ENCODE measurements around the gene SERPINI1.

SERPINI1 gene

DNA sequence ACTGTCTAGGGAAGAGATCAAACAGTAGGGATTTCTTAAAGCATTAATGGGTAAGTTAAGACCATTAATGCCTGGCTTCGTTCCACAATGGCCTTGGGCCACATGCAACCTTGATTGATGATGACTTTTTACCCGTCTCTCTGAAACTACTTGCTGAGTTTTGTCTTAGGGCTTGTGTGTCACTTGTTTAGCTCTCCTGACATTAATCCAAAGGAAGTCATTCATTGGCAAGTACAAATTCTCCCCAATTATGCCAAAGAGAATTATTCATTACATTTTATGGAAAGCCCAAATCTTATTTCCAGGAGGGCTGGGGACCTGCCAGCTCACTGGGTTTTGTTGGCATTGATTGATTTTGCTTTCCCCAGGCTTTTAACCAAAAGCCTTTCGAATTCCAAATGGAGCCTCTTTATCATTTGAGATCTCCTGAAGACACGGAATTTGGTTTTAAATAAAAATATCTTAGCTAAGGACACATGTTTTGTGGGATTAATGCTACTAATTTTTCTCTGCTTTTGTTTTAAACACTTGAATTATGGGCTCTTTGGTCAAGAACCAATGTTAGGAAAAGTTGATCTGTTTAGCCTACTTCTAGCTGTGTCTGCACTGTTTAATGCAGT is 40.7 kb downstream of the SERPINI1 start:
- CTCF ChIA-PET: no interaction called here
- DNase-seq (ENCODE audit: low spot score): no peak

DNA sequence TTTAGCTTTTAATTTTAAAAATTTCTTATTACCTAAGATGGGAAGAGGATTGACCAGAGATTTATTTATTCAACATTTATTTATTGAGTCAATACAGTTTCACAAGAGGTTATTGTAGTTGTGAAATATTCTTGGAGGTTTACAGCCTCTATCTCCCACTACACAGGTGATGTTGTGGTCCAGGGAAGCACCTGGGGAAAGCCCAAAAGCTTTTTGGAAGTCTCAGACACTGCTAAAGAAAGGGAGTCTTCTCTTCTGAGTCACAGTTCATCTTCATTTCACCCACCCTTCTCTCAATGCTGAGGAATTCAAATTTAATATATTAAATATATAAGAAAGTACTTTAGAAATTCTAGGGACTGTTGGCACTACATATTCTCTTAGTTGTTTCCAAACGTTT is 41.8 kb downstream of the SERPINI1 start:
- TF ChIP-seq, protein P1, sequence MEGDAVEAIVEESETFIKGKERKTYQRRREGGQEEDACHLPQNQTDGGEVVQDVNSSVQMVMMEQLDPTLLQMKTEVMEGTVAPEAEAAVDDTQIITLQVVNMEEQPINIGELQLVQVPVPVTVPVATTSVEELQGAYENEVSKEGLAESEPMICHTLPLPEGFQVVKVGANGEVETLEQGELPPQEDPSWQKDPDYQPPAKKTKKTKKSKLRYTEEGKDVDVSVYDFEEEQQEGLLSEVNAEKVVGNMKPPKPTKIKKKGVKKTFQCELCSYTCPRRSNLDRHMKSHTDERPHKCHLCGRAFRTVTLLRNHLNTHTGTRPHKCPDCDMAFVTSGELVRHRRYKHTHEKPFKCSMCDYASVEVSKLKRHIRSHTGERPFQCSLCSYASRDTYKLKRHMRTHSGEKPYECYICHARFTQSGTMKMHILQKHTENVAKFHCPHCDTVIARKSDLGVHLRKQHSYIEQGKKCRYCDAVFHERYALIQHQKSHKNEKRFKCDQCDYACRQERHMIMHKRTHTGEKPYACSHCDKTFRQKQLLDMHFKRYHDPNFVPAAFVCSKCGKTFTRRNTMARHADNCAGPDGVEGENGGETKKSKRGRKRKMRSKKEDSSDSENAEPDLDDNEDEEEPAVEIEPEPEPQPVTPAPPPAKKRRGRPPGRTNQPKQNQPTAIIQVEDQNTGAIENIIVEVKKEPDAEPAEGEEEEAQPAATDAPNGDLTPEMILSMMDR (conservative IDR thresholded peaks at IDR 0.05; ENCODE audit: low read depth): no peak
- CTCF ChIA-PET: no interaction called here
- POLR2A ChIA-PET (ENCODE audit: low non-redundant PET): no interaction called here
- no peak for DNase-seq (ENCODE audit: low spot score)
- H3K27ac ChIP-seq: no peak overlapping the region

More for the DNA sequence above, 40.7 kb downstream of the SERPINI1 start:
- POLR2A ChIA-PET (ENCODE audit: low non-redundant PET): no interaction called here
- TF ChIP-seq, protein P1 (conservative IDR thresholded peaks at IDR 0.05; ENCODE audit: low read depth): no peak
- no peak overlapping the region for H3K27ac ChIP-seq

DNA sequence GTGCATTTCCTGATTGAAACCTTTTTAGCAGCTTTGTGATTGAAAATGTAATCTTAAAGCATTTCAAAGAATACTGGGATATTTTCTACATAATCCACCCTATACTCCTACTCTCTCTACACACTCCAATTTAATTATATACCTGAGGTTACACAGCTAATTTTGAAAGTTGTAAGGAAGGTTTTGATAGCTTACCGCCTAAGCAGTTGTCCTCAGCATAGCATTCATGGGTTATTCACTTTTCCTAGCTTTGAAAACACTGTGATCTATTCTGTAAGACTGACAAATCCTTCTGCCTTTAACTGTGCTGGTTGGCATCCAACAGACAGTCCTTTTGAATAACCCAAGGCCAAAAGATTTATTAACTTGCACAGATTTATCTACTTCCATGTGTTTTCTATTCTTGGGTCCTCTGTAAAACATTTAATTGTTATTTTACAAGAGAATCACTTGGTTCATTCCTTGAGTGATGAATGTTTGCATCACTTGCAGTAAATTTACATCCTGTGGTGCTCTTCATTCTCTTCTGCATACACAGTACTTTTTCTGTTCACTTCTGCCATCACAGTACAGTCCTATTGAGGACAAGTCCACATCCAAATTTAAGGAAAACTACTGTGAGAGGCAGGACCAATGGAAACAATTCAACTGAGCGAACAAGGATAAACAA is 44.8 kb downstream of the SERPINI1 start:
- ChIA-PET POLR2A (ENCODE audit: low non-redundant PET) (no interaction called here), CTCF (no interaction called here)
- no peak for DNase-seq (ENCODE audit: low spot score)
- TF ChIP-seq, protein P1 (conservative IDR thresholded peaks at IDR 0.05; ENCODE audit: low read depth): no peak
- no peak overlapping the region for H3K27ac ChIP-seq

DNA sequence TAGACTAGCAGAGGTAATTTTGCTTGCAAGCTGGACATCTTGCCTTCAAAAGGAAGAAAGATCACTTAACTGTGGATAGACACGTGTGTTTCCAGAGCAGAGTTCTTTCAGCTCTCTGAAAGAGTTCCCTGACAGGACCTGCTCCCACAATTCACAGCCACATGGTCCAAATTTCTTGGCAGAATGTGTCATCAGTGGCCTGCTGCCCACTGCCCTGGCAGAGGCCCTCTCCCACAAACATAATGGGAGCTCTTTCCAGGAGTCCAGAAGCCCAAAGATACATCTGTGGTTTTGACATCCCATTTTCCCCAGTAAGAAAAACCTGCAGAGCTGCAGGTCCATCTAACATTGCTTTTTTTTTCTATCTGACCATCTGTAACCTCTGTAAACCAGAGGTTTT is 48.3 kb downstream of the SERPINI1 start:
- TF ChIP-seq, protein P1 (conservative IDR thresholded peaks at IDR 0.05; ENCODE audit: low read depth): no peak
- H3K27ac ChIP-seq: no peak overlapping the region
- no peak for DNase-seq (ENCODE audit: low spot score)
- ChIA-PET CTCF (no interaction called here), POLR2A (ENCODE audit: low non-redundant PET) (no interaction called here)

DNA sequence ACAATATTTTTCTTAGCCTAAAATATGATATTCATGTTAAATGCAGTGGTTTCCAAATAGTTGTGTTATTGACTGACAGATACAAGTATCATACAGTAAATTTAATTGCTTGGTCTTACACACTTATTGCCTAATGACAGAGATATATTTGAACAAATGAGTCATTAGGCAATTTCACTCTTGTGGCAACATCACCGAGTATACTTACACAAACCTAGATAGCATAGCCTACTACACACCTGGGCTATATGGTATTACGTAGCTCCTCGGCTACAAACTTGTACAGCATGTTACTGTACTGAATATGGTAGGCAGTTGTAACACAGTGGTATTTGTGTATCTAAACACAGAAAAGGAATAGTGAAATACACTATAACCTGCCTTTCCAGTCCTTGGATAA is 50.3 kb downstream of the SERPINI1 start:
- CTCF ChIA-PET: interaction anchor here (0.9 kb wide), 1 partner anchor 407 kb away, joined by 3 read pairs; no protein-coding TSS in a partner anchor
- TF ChIP-seq, protein P1 (conservative IDR thresholded peaks at IDR 0.05; ENCODE audit: low read depth): no peak
- no peak for DNase-seq (ENCODE audit: low spot score)
- POLR2A ChIA-PET (ENCODE audit: low non-redundant PET): no interaction called here
- H3K27ac ChIP-seq: no peak overlapping the region

DNA sequence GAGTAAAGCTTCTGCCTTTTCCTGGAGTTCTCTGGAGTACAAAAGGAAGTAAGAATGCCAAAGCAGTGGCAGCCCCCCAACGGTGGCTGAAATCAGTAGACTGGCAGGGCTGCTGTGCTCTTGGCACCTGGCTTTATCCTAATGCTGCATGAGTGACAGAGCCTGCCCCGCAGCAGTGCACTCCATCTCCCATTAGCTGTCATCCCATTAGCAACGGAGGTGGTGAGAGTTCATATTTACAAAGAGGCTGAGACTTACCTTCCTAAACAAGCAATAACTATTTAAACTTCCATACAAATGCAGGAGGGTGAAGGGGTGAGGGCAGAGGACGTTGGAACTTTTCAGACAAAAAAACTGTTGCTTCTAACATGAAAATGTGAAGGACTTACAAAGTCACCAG is 51.9 kb downstream of the SERPINI1 start:
- no peak for DNase-seq (ENCODE audit: low spot score)
- H3K27ac ChIP-seq: no peak overlapping the region
- ChIA-PET CTCF (no interaction called here), POLR2A (ENCODE audit: low non-redundant PET) (no interaction called here)
- TF ChIP-seq, protein P1 (conservative IDR thresholded peaks at IDR 0.05; ENCODE audit: low read depth): no peak
